ENCODE results near the gene PCNX4.

PCNX4 gene

GRCh38 chr14:60161196-60162107, 69.7 kb downstream of the PCNX4 start:
- Histone ChIP-seq H3K27me3 (ENCODE audit: insufficient read depth, low read length) (peaks cover 11% of the 10 kb centered on the region), H3K36me3 (ENCODE audit: insufficient read depth, low read depth, low read length) (no peaks in the 10 kb centered on the region), H3K9ac (ENCODE audit: low read depth, low read length) (no peak overlapping the region), H3K9me3 (ENCODE audit: insufficient read depth, low read depth, low read length) (no peaks in the 10 kb centered on the region), H3K4me1 (ENCODE audit: insufficient read depth, low read length) (peaks cover 9% of the 10 kb centered on the region; the same call in 1 of the 2 replicates), H3K4me3 (ENCODE audit: low read length) (no peak overlapping the region), H3K27ac (ENCODE audit: low read length) (no peak overlapping the region)

GRCh38 chr14:60163693-60164092, 72.0 kb downstream of the PCNX4 start:
- Histone ChIP-seq H3K27me3 (ENCODE audit: insufficient read depth, low read length) (peaks cover 14% of the 10 kb centered on the region), H3K4me3 (ENCODE audit: low read length) (peak overlapping the region; percentile 85; the same call in 1 of the 2 replicates), H3K4me1 (ENCODE audit: insufficient read depth, low read length) (peaks cover 9% of the 10 kb centered on the region; the same call in 1 of the 2 replicates), H3K27ac (ENCODE audit: low read length) (no peak overlapping the region), H3K9ac (ENCODE audit: low read depth, low read length) (no peak overlapping the region; the same call in 1 of the 2 replicates), H3K36me3 (ENCODE audit: insufficient read depth, low read depth, low read length) (no peaks in the 10 kb centered on the region), H3K9me3 (ENCODE audit: insufficient read depth, low read depth, low read length) (no peaks in the 10 kb centered on the region)

GRCh38 chr14:60164404-60164711, 72.6 kb downstream of the PCNX4 start:
- Histone ChIP-seq H3K4me1 (ENCODE audit: insufficient read depth, low read length) (peaks cover 9% of the 10 kb centered on the region; the same call in 1 of the 2 replicates), H3K27ac (ENCODE audit: low read length) (no peak overlapping the region), H3K9me3 (ENCODE audit: insufficient read depth, low read depth, low read length) (no peaks in the 10 kb centered on the region), H3K9ac (ENCODE audit: low read depth, low read length) (peak overlapping the region; percentile 70; the same call in 1 of the 2 replicates), H3K36me3 (ENCODE audit: insufficient read depth, low read depth, low read length) (no peaks in the 10 kb centered on the region), H3K27me3 (ENCODE audit: insufficient read depth, low read length) (peaks cover 14% of the 10 kb centered on the region), H3K4me3 (ENCODE audit: low read length) (peak overlapping the region; percentile 85)

GRCh38 chr14:60164712-60165546, 73.2 kb downstream of the PCNX4 start, which contains the start of gene DHRS7:
DHRS7 (minus strand) TSS chr14:60165398; CDS start chr14:60165309, 89 bp downstream.
- peak within 1 kb of the TSS; percentile 70; the same call in 1 of the 2 replicates for H3K9ac ChIP-seq (ENCODE audit: low read depth, low read length)

GRCh38 chr14:60165547-60165876, 73.8 kb downstream of the PCNX4 start:
- Histone ChIP-seq H3K27me3 (ENCODE audit: insufficient read depth, low read length) (peaks cover 14% of the 10 kb centered on the region), H3K4me1 (ENCODE audit: insufficient read depth, low read length) (peaks cover 9% of the 10 kb centered on the region; the same call in 1 of the 2 replicates), H3K9me3 (ENCODE audit: insufficient read depth, low read depth, low read length) (no peaks in the 10 kb centered on the region), H3K36me3 (ENCODE audit: insufficient read depth, low read depth, low read length) (no peaks in the 10 kb centered on the region), H3K27ac (ENCODE audit: low read length) (no peak overlapping the region), H3K9ac (ENCODE audit: low read depth, low read length) (peak overlapping the region; percentile 70; the same call in 1 of the 2 replicates), H3K4me3 (ENCODE audit: low read length) (peak overlapping the region; percentile 85)

More at GRCh38 chr14:60164712-60165546, 73.2 kb downstream of the PCNX4 start, which contains the start of gene DHRS7:
- peaks cover 9% of the 10 kb centered on the region; the same call in 1 of the 2 replicates for H3K4me1 ChIP-seq (ENCODE audit: insufficient read depth, low read length)
- no peak within 1 kb of the TSS for H3K27ac ChIP-seq (ENCODE audit: low read length)
- no peaks in the 10 kb centered on the region for H3K9me3 ChIP-seq (ENCODE audit: insufficient read depth, low read depth, low read length)
- H3K36me3 ChIP-seq (ENCODE audit: insufficient read depth, low read depth, low read length), result no peaks in the 10 kb centered on the region
- peaks cover 14% of the 10 kb centered on the region for H3K27me3 ChIP-seq (ENCODE audit: insufficient read depth, low read length)
- H3K4me3 ChIP-seq (ENCODE audit: low read length), result peak within 1 kb of the TSS; percentile 85

- Histone ChIP-seq H3K4me3 (ENCODE audit: low read length) (no peak overlapping the region), H3K9me3 (ENCODE audit: insufficient read depth, low read depth, low read length) (no peaks in the 10 kb centered on the region), H3K36me3 (ENCODE audit: insufficient read depth, low read depth, low read length) (no peaks in the 10 kb centered on the region), H3K4me1 (ENCODE audit: insufficient read depth, low read length) (peaks cover 5% of the 10 kb centered on the region; the same call in 1 of the 2 replicates), H3K27ac (ENCODE audit: low read length) (no peak overlapping the region), H3K9ac (ENCODE audit: low read depth, low read length) (peak overlapping the region; percentile 70; the same call in 1 of the 2 replicates), H3K27me3 (ENCODE audit: insufficient read depth, low read length) (peaks cover 14% of the 10 kb centered on the region)
Measured at GRCh38 chr14:60166142-60166541, 74.4 kb downstream of the PCNX4 start.

- no peaks in the 10 kb centered on the region for H3K9me3 ChIP-seq (ENCODE audit: insufficient read depth, low read depth, low read length)
- no peak overlapping the region for H3K27ac ChIP-seq (ENCODE audit: low read length)
- no peaks in the 10 kb centered on the region for H3K4me1 ChIP-seq (ENCODE audit: insufficient read depth, low read length)
- peaks cover 14% of the 10 kb centered on the region for H3K27me3 ChIP-seq (ENCODE audit: insufficient read depth, low read length)
- no peak overlapping the region for H3K4me3 ChIP-seq (ENCODE audit: low read length)
- H3K9ac ChIP-seq (ENCODE audit: low read depth, low read length), result no peak overlapping the region
- H3K36me3 ChIP-seq (ENCODE audit: insufficient read depth, low read depth, low read length), result no peaks in the 10 kb centered on the region
Measured at GRCh38 chr14:60169722-60170121, 78.0 kb downstream of the PCNX4 start.

GRCh38 chr14:60170948-60171347, 79.2 kb downstream of the PCNX4 start:
- no peaks in the 10 kb centered on the region for H3K4me1 ChIP-seq (ENCODE audit: insufficient read depth, low read length)
- no peak overlapping the region for H3K9ac ChIP-seq (ENCODE audit: low read depth, low read length)
- H3K4me3 ChIP-seq (ENCODE audit: low read length), result no peak overlapping the region
- H3K27ac ChIP-seq (ENCODE audit: low read length), result no peak overlapping the region
- H3K9me3 ChIP-seq (ENCODE audit: insufficient read depth, low read depth, low read length), result no peaks in the 10 kb centered on the region
- H3K36me3 ChIP-seq (ENCODE audit: insufficient read depth, low read depth, low read length), result no peaks in the 10 kb centered on the region
- peaks cover 8% of the 10 kb centered on the region for H3K27me3 ChIP-seq (ENCODE audit: insufficient read depth, low read length)

GRCh38 chr14:60171690-60172089, 80.0 kb downstream of the PCNX4 start:
- Histone ChIP-seq H3K9ac (ENCODE audit: low read depth, low read length) (no peak overlapping the region), H3K4me3 (ENCODE audit: low read length) (no peak overlapping the region), H3K27me3 (ENCODE audit: insufficient read depth, low read length) (peaks cover under 1% of the 10 kb centered on the region; the same call in 1 of the 2 replicates), H3K9me3 (ENCODE audit: insufficient read depth, low read depth, low read length) (no peaks in the 10 kb centered on the region), H3K4me1 (ENCODE audit: insufficient read depth, low read length) (no peaks in the 10 kb centered on the region), H3K27ac (ENCODE audit: low read length) (no peak overlapping the region), H3K36me3 (ENCODE audit: insufficient read depth, low read depth, low read length) (no peaks in the 10 kb centered on the region)

GRCh38 chr14:60174352-60175254, 82.9 kb downstream of the PCNX4 start:
- Histone ChIP-seq H3K4me3 (ENCODE audit: low read length) (no peak overlapping the region), H3K9ac (ENCODE audit: low read depth, low read length) (no peak overlapping the region), H3K27ac (ENCODE audit: low read length) (no peak overlapping the region)

More at GRCh38 chr14:60174352-60175254, 82.9 kb downstream of the PCNX4 start:
- H3K36me3 ChIP-seq (ENCODE audit: insufficient read depth, low read depth, low read length), result no peaks in the 10 kb centered on the region
- no peaks in the 10 kb centered on the region for H3K27me3 ChIP-seq (ENCODE audit: insufficient read depth, low read length)
- H3K4me1 ChIP-seq (ENCODE audit: insufficient read depth, low read length), result no peaks in the 10 kb centered on the region
- peaks cover 7% of the 10 kb centered on the region for H3K9me3 ChIP-seq (ENCODE audit: insufficient read depth, low read depth, low read length)

Data from iPS-20b (cell line).